Nephron progenitor cell (in vitro differentiated cells): ENCODE measurements around the gene IL3.

Source experiments
- DNase-seq: peaks from one replicate; pipeline ENCODE4 v3.0.0; 2021
- H3K27ac Mint-ChIP-seq: 2 replicates; pipeline ENCODE4 v1.8.0; 2021; ENCODE audit warnings: mild to moderate bottlenecking, moderate library complexity, mixed read lengths
- H3K27me3 Mint-ChIP-seq: 2 replicates; pipeline ENCODE4 v1.8.0; 2021; ENCODE audit warnings: mild to moderate bottlenecking, low read depth, mixed read lengths; ENCODE audit not compliant: poor library complexity
- H3K36me3 Mint-ChIP-seq: 2 replicates; pipeline ENCODE4 v1.8.0; 2021; ENCODE audit warnings: low read depth, mixed read lengths
- H3K4me1 Mint-ChIP-seq: 2 replicates; pipeline ENCODE4 v1.8.0; 2021; ENCODE audit warnings: mixed read lengths
- H3K4me3 Mint-ChIP-seq: 2 replicates; pipeline ENCODE4 v1.8.0; 2021; ENCODE audit warnings: mild to moderate bottlenecking, moderate library complexity, mixed read lengths
- H3K9me3 Mint-ChIP-seq: 2 replicates; pipeline ENCODE4 v1.8.0; 2021; ENCODE audit warnings: mild to moderate bottlenecking, moderate library complexity, mixed read lengths
- CTCF ChIP-seq: fragments of 200-600 bp; sonication (generic); IDR thresholded peaks from 2 replicates; pipeline ENCODE4 v1.5.0; 2021; ENCODE audit warnings: antibody characterized with exemption

Gene IL3

GRCh38 chr5:132109494-132110053, 49.1 kb downstream of the IL3 start:
- Mint-ChIP-seq H3K9me3 (no peaks in the 10 kb centered on the region), H3K36me3 (no peaks in the 10 kb centered on the region), H3K4me1 (no peaks in the 10 kb centered on the region), H3K4me3 (no peak overlapping the region), H3K27ac (no peak overlapping the region), H3K27me3 (peaks cover 4% of the 10 kb centered on the region)
- DNase-seq = no peak
- no peak for TF ChIP-seq CTCF

GRCh38 chr5:132110195-132110594, 49.7 kb downstream of the IL3 start:
- no peak for DNase-seq
- Mint-ChIP-seq H3K36me3 (no peaks in the 10 kb centered on the region), H3K4me3 (no peak overlapping the region), H3K4me1 (no peaks in the 10 kb centered on the region), H3K9me3 (no peaks in the 10 kb centered on the region), H3K27me3 (peaks cover 4% of the 10 kb centered on the region), H3K27ac (no peak overlapping the region)
- no peak for TF ChIP-seq CTCF

DNA sequence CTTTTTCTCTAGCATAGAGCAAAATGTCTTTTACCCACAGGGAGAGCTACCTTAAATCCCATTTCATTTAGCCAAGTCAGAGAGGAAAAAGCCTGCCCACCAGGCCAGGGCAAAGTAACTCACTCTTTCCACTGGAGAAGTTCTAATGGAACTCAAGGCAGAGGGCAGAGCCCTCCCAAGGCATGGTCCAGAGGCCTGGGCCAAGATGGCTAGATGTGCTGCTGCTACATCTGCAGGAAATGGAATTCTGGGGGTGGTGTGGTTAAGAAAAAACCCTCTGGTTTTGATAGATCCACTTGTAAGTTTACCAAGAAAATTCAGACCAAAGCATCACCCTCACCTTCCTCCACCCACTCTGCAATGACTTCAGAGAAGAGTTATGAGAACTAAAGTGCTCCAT, 50.5 kb downstream of the IL3 start:
- DNase-seq = no peak
- H3K27ac Mint-ChIP-seq = no peak overlapping the region
- no peak for TF ChIP-seq CTCF
- H3K4me1 Mint-ChIP-seq = no peaks in the 10 kb centered on the region
- no peaks in the 10 kb centered on the region for H3K36me3 Mint-ChIP-seq
- H3K27me3 Mint-ChIP-seq = peaks cover 4% of the 10 kb centered on the region
- H3K4me3 Mint-ChIP-seq = no peak overlapping the region
- H3K9me3 Mint-ChIP-seq = no peaks in the 10 kb centered on the region

DNA sequence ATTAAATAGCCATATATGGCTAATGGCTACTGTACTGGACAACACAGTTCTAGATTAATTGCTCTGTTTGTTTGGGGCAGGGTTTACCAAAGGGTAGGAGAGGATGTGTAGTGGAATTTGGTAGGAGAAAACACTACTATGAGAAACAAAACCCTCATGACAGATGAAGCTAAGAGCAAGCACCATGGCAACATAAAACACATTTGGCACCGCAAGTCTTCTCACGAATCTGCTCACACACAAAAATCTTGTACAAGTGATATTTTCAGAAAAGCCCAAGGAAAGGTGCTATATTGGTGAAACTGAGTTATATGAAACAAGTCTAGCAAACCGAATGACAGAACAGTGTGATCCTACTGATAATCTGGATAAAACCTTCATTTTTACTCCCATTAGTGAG, 51.7 kb downstream of the IL3 start:
- H3K36me3 Mint-ChIP-seq = no peaks in the 10 kb centered on the region
- no peaks in the 10 kb centered on the region for H3K9me3 Mint-ChIP-seq
- no peak overlapping the region for H3K4me3 Mint-ChIP-seq
- H3K4me1 Mint-ChIP-seq = no peaks in the 10 kb centered on the region
- no peak for TF ChIP-seq CTCF
- peaks cover 4% of the 10 kb centered on the region for H3K27me3 Mint-ChIP-seq
- no peak overlapping the region for H3K27ac Mint-ChIP-seq
- DNase-seq = no peak
